ENCODE measurements around the gene CCR7.

The CCR7 gene

DNA sequence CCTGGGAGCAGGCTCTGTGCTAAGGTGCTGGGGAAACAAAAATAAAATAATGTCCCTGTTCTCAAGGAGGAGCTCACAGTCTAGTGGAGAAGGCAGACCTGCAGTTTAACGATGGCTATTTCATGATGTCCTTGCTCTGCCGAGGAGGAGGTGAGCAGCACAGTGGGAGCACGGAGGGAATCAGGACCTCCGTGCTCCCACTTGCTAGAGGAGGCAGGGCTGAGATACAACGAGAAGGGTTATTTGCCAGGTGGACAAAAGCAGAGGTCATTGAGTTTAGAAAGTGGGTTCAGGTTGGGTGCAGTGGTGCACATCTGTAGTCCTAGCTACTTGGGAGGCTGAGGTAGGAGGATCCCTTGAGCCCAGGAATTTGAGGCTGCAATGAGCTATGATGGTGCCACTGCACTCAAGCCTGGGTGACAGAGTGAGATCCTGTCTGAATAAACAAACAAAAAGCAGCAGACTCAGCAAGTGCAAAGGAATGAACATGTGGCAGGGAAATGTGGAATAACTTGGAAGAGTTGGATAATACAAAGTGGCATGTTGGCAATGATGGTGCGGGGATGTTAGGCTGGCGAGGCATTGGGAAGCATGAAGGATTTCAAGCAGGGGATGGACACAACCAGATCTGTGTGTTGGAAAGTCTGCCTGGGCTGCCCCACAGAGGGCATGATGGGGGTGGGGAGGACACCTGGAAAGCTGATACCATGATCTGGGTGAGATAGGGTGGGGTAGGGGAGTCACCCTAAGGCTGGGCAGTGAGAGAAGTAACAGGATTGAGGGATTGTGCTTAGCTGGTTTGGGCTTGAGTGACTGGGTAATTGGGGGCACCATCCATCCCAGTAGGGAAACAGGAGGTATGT, 51.0 kb downstream of the CCR7 start:
- H3K27ac ChIP-seq = peak overlapping the region; percentile 99
- CTCF ChIA-PET = interaction anchor here (0.9 kb wide), 1 partner anchor 15 kb away, joined by 3 read pairs; no protein-coding TSS in a partner anchor
- no peak for TF ChIP-seq CTCF (conservative IDR thresholded peaks at IDR 0.05; ENCODE audit: low read depth)
- POLR2A ChIA-PET (ENCODE audit: low non-redundant PET) = interaction anchor here (0.9 kb wide), 1 partner anchor 15 kb away, joined by 3 read pairs; no protein-coding TSS in a partner anchor
- no peak for DNase-seq (ENCODE audit: low spot score)

- DNase-seq (ENCODE audit: low spot score) = no peak
- POLR2A ChIA-PET (ENCODE audit: low non-redundant PET) = interaction anchor here (0.6 to 2.0 kb wide), 2 partner anchors 10 kb away, joined by 11 to 15 read pairs; partner anchors contain the start of gene TNS4
- TF ChIP-seq CTCF (conservative IDR thresholded peaks at IDR 0.05; ENCODE audit: low read depth) = no peak
- CTCF ChIA-PET = no interaction called here
- peak overlapping the region; percentile 99 for H3K27ac ChIP-seq
Measured at GRCh38 chr17:40511667-40512220, 53.5 kb downstream of the CCR7 start.

DNA sequence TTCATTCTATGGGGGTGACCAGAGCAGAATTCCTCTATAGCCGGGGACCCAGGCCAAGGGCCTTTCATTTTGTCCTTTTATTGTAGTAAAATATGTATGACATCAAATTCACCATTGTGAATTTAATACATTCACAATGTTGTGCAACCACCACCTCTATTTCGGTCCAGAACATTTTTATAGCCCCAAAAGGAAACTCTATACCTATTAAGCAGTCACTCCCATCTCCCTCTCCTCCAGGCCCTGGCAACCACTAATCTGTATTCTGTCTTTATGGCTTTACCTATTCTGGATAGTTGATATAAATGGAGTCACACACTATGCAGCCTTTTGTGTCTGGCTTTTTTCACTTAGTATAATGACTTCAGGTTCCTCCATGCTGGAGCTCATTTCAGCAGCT, 54.1 kb downstream of the CCR7 start:
- no peak for TF ChIP-seq CTCF (conservative IDR thresholded peaks at IDR 0.05; ENCODE audit: low read depth)
- peak overlapping the region; percentile 99 for H3K27ac ChIP-seq
- ChIA-PET CTCF (no interaction called here), POLR2A (ENCODE audit: low non-redundant PET) (interaction anchor here (2.0 kb wide), 1 partner anchor 10 kb away, joined by 15 read pairs; the partner anchor contains the start of gene TNS4)
- no peak for DNase-seq (ENCODE audit: low spot score)

DNA sequence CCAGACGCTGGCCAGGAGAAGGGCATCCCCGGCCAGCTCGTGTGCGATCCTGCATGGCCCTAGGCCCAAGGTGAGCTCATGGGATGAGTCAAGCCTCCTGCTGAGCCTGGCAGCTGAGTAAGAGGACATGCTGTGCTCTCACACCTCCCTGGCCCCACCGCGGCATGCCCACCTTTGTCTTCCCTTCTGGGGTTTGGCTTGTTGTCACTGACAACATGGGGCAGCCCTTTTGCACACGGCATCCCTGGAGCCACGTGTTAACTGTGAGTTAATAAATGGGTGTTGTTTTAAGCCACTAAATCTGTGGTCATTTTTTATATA, 55.0 kb downstream of the CCR7 start:
- POLR2A ChIA-PET (ENCODE audit: low non-redundant PET) = interaction anchor here (0.6 to 2.0 kb wide), 3 partner anchors 9 to 11 kb away, joined by 3 to 15 read pairs (median 3); partner anchors contain the start of gene TNS4
- no peak for TF ChIP-seq CTCF (conservative IDR thresholded peaks at IDR 0.05; ENCODE audit: low read depth)
- H3K27ac ChIP-seq = peak overlapping the region; percentile 99
- DNase-seq (ENCODE audit: low spot score) = peak; percentile 91
- CTCF ChIA-PET = interaction anchor here (0.8 kb wide), 1 partner anchor 23 kb away, joined by 6 read pairs; no protein-coding TSS in a partner anchor

- H3K27ac ChIP-seq = peak overlapping the region; percentile 99
- ChIA-PET CTCF (interaction anchor here (0.8 kb wide), 1 partner anchor 23 kb away, joined by 6 read pairs; no protein-coding TSS in a partner anchor), POLR2A (ENCODE audit: low non-redundant PET) (interaction anchor here (1.0 to 2.0 kb wide), 2 partner anchors 8 to 11 kb away, joined by 3 to 15 read pairs; partner anchors contain the start of gene TNS4)
- TF ChIP-seq CTCF (conservative IDR thresholded peaks at IDR 0.05; ENCODE audit: low read depth) = no peak
- no peak for DNase-seq (ENCODE audit: low spot score)
Measured at GRCh38 chr17:40509626-40510327, 55.5 kb downstream of the CCR7 start.

DNA sequence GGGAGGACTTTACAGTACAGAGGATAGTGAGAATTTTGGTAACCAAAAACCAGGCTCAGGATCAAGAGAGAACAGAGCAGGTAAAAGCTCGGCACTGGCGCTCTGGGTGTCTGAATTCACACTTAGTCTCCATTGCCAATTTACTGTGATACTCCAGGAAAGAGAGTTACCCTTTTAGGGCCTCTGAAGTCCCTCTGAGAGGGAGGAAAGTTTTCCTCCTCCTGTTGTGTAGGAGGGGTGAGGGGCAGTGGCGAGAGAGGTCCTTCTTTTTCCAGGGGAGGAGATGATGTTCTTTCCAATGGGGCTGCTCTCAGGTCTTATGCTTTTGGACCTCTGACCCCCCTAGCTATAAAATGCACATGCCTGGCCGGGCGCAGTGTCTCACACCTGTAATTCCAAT, 58.5 kb downstream of the CCR7 start:
- DNase-seq (ENCODE audit: low spot score) = no peak
- ChIA-PET POLR2A (ENCODE audit: low non-redundant PET) (no interaction called here), CTCF (interaction anchor here (0.5 to 0.7 kb wide), 2 partner anchors 137 to 465 kb away, joined by 3 read pairs; no protein-coding TSS in a partner anchor)
- H3K27ac ChIP-seq = peak overlapping the region; percentile 24
- no peak for TF ChIP-seq CTCF (conservative IDR thresholded peaks at IDR 0.05; ENCODE audit: low read depth)

All from RWPE1 (cell line).